AG04450 (cell line): ENCODE data around the gene AQR. TPM values are rescaled to one million over a fixed set of nuclear protein-coding genes. Genes with fewer than 3 reads are reported as not detected.

Source experiments
- CTCF ChIA-PET: fragments of 300-600, 350-600 bp; formaldehyde crosslinking; extraction: SDS; loops from one replicate; lab custom pipeline; 2022; ENCODE audit warnings: antibody characterized with exemption, inconsistent platforms; lab: Charles Lee
- POLR2A ChIA-PET: fragments of 350-600 bp; formaldehyde crosslinking; extraction: SDS; loops from one replicate; lab custom pipeline; 2021; ENCODE audit warnings: antibody characterized with exemption, inconsistent platforms; lab: Yijun Ruan, JAX
- DNase-seq: peaks from one replicate; pipeline ENCODE4 v3.0.0-alpha.2; 2011; ENCODE audit warnings: low read depth, low spot score
- H3K27ac ChIP-seq: one replicate; pipeline ENCODE4 v1.5.1; 2012; ENCODE audit warnings: low read depth, low read length, control low read depth
- H3K27me3 ChIP-seq: one replicate; pipeline ENCODE4 v1.6.0; 2012; ENCODE audit warnings: low read length; ENCODE audit not compliant: control insufficient read depth, insufficient read depth
- H3K4me3 ChIP-seq: 2 replicates; pipeline ENCODE4 v1.5.1; 2011; ENCODE audit warnings: mild to moderate bottlenecking, low read depth, low read length, control low read depth
- H3K9me3 ChIP-seq: 2 replicates; pipeline ENCODE4 v1.5.1; 2012; ENCODE audit warnings: low read length; ENCODE audit not compliant: control insufficient read depth, insufficient read depth
- polyA plus RNA-seq: library from polyadenylated mRNA; depleted of rRNA; stranded (reverse); fragments of >200 nt; gene quantifications from 2 replicates; pipeline ENCODE4 v1.2.3, GENCODE V29; 2011
- TF ChIP-seq, protein P1 (sequence below): IDR thresholded peaks from 2 replicates; pipeline ENCODE4 v1.5.1; 2011; ENCODE audit warnings: low read depth, low read length, control low read depth, inconsistent platforms

Gene AQR
- polyA plus RNA-seq, 1 experiment: 32.9 TPM

DNA sequence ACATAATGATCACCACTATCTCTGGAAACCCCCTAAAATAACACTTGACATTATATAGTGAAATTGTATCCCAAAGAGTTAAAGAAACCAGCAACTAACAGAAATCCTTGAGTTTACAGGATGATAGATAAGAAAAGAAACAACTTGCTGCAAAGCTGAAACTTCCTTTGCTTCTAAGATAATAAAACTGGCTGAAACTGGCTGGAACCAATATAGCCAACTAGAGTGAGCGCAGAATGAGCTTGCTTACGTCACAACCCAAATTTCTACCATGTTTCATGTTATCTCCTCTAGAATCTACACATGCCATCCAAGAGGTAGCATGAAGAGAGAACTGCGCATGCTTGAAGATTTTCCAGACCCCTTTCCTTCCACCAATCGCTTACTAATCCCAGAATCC lies 90.4 kb downstream of the AQR start:
- CTCF ChIA-PET: interaction anchor here (1.0 kb wide), 1 partner anchor 10 kb away, joined by 3 read pairs; no protein-coding TSS in a partner anchor
- POLR2A ChIA-PET: no interaction called here
- TF ChIP-seq, protein P1, sequence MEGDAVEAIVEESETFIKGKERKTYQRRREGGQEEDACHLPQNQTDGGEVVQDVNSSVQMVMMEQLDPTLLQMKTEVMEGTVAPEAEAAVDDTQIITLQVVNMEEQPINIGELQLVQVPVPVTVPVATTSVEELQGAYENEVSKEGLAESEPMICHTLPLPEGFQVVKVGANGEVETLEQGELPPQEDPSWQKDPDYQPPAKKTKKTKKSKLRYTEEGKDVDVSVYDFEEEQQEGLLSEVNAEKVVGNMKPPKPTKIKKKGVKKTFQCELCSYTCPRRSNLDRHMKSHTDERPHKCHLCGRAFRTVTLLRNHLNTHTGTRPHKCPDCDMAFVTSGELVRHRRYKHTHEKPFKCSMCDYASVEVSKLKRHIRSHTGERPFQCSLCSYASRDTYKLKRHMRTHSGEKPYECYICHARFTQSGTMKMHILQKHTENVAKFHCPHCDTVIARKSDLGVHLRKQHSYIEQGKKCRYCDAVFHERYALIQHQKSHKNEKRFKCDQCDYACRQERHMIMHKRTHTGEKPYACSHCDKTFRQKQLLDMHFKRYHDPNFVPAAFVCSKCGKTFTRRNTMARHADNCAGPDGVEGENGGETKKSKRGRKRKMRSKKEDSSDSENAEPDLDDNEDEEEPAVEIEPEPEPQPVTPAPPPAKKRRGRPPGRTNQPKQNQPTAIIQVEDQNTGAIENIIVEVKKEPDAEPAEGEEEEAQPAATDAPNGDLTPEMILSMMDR: no peak
- H3K27ac ChIP-seq: no peak overlapping the region
- H3K4me3 ChIP-seq: no peak overlapping the region
- H3K27me3 ChIP-seq: no peaks in the 10 kb centered on the region
- H3K9me3 ChIP-seq: no peaks in the 10 kb centered on the region
- no peak for DNase-seq

DNA sequence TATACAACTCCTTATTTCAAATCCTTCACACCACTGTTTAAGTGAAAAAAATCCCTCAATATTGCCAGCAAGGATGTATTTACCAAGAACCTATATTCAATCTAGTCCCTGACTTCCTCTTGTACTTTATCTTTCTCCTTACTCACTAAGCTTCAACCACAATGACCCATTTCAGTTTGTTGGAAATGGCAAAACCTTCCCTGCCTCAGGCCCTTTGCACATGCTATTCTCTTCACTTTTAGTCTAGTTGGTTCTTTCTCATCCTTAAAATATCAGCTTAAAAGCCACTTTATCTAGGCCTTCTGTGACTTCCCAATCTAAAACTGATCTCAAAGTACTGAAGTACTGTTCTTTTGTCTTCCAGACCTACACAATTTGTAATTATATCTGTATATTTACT lies 92.9 kb downstream of the AQR start:
- Histone ChIP-seq H3K4me3 (no peak overlapping the region), H3K9me3 (no peaks in the 10 kb centered on the region), H3K27me3 (no peaks in the 10 kb centered on the region), H3K27ac (no peak overlapping the region)
- TF ChIP-seq, protein P1: no peak
- ChIA-PET CTCF (no interaction called here), POLR2A (interaction anchor here (0.6 kb wide), 1 partner anchor 24 kb away, joined by 4 read pairs; no protein-coding TSS in a partner anchor)
- no peak for DNase-seq

DNA sequence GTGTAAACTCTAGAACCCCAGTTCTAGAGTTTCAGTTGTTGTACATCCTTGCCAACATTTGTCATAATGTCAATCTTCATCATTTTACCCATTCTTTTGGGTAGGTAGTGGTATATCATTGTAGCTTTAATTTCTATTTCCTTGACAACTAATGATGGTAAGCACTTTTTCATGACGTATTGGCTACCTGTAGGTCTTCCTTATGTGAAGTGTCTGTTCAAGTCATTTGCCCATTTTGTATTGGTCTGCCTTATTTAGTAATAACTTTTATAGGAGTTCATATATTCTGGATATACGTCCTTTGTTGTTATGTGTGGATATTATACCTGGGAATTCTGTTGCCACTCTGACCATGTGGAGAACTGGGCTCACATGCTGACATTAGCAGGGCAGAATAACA lies 100.4 kb downstream of the AQR start:
- CTCF ChIA-PET: interaction anchor here (1.0 to 1.4 kb wide), 2 partner anchors 51 to 161 kb away, joined by 3 read pairs; no protein-coding TSS in a partner anchor
- H3K9me3 ChIP-seq: no peaks in the 10 kb centered on the region
- TF ChIP-seq, protein P1: no peak
- no peak overlapping the region for H3K4me3 ChIP-seq
- DNase-seq: no peak
- POLR2A ChIA-PET: no interaction called here
- H3K27ac ChIP-seq: no peak overlapping the region
- H3K27me3 ChIP-seq: no peaks in the 10 kb centered on the region

- no peak for DNase-seq
- H3K27me3 ChIP-seq: no peaks in the 10 kb centered on the region
- H3K27ac ChIP-seq: no peak overlapping the region
- H3K4me3 ChIP-seq: no peak overlapping the region
- POLR2A ChIA-PET: no interaction called here
- TF ChIP-seq, protein P1: no peak
- CTCF ChIA-PET: no interaction called here
- H3K9me3 ChIP-seq: no peaks in the 10 kb centered on the region
These were observed 104.0 kb downstream of the AQR start for GRCh38 chr15:34865531-34865930.

GRCh38 chr15:34861214-34861613 lies 108.3 kb downstream of the AQR start:
- CTCF ChIA-PET: interaction anchor here (0.6 kb wide), 1 partner anchor 21 kb away, joined by 6 read pairs; no protein-coding TSS in a partner anchor
- TF ChIP-seq, protein P1: no peak
- no peaks in the 10 kb centered on the region for H3K27me3 ChIP-seq
- no peak overlapping the region for H3K4me3 ChIP-seq
- no peak overlapping the region for H3K27ac ChIP-seq
- no peaks in the 10 kb centered on the region for H3K9me3 ChIP-seq
- DNase-seq: no peak
- POLR2A ChIA-PET: no interaction called here
